Stimulated activated memory B cell treated with anti-CD40 and anti-IgM and Interleukin-4, amounts not matched to agents 10 μg/mL and 1 μg/mL and 100 μg/mL, for 72 hours (primary cell): ENCODE results near the gene GOLGA8A.

ENCODE experiments used
- ATAC-seq: fragments of 150-1000 bp; cut with Tn5 transposase; 2 replicates; pipeline ENCODE4 v1.10.0; 2021
- H3K27ac Mint-ChIP-seq: one replicate; pipeline ENCODE4 v1.8.0; 2022; ENCODE audit warnings: mild to moderate bottlenecking, mixed read lengths
- H3K27me3 Mint-ChIP-seq: one replicate; pipeline ENCODE4 v1.8.0; 2022; ENCODE audit warnings: mixed read lengths
- H3K36me3 Mint-ChIP-seq: one replicate; pipeline ENCODE4 v1.8.0; 2022; ENCODE audit warnings: mixed read lengths
- H3K4me1 Mint-ChIP-seq: one replicate; pipeline ENCODE4 v1.8.0; 2022; ENCODE audit warnings: mixed read lengths
- H3K4me3 Mint-ChIP-seq: one replicate; pipeline ENCODE4 v1.8.0; 2022; ENCODE audit warnings: mild to moderate bottlenecking, moderate library complexity, mixed read lengths
- H3K9me3 Mint-ChIP-seq: one replicate; pipeline ENCODE4 v1.8.0; 2022; ENCODE audit warnings: mixed read lengths

The GOLGA8A gene, protein sequence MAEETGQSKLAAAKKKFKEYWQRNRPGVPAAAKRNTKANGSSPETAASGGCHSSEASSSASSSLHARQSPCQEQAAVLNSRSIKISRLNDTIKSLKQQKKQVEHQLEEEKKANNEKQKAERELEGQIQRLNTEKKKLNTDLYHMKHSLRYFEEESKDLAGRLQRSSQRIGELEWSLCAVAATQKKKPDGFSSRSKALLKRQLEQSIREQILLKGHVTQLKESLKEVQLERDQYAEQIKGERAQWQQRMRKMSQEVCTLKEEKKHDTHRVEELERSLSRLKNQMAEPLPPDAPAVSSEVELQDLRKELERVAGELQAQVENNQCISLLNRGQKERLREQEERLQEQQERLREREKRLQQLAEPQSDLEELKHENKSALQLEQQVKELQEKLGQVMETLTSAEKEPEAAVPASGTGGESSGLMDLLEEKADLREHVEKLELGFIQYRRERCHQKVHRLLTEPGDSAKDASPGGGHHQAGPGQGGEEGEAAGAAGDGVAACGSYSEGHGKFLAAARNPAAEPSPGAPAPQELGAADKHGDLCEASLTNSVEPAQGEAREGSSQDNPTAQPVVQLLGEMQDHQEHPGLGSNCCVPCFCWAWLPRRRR

DNA sequence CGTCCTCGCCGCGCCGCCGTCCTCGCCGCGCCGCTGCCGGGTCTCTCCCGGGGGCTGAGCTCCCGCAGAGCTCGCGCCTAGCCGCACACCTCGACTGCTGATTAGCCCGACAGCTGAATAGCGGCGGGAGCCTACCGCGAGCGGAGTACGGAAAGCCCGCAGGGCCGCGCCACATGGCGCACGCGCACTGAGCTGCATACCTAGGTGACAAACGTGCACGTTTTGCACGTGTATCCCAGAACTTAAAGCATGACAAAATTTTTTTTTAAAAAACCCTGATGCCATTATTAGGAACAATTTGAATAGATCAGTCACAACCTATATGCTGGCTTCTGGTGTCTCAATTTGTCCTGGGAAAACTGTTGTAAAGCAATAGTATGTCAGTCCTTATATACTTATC, at the start of gene GOLGA8A:
Gene GOLGA8A, minus strand, starts transcription at position 122 of the 400 bp plus-strand sequence. CDS start 48,117 bp downstream, outside the sequence.
- Mint-ChIP-seq H3K27me3 (no peaks in the 10 kb centered on the region), H3K9me3 (no peaks in the 10 kb centered on the region), H3K27ac (peak within 1 kb of the TSS; percentile 96), H3K36me3 (peaks cover 16% of the 10 kb centered on the region), H3K4me3 (peak within 1 kb of the TSS; percentile 94), H3K4me1 (peaks cover 34% of the 10 kb centered on the region)
- peak; percentile 86 for ATAC-seq

DNA sequence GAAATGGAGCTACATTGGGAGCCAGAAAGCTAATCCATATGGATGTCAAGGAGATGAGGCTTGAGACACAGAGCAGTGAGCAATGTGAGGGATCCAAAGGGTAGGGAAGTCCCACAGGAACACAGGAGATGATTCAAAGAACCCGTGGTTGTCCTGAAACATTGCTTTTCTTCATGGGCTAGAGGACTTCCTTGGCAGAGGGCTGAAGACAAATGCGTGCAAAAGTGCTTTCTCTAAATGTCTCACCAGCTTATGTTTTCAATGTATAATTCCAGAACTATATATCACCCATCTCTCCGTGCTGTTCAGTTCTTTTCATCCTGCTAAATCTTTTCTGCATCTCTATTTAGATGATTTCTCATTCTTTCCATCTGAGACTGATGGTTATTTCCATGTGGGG, 46.0 kb upstream of the GOLGA8A start:
- no peaks in the 10 kb centered on the region for H3K4me1 Mint-ChIP-seq
- no peak overlapping the region for H3K27ac Mint-ChIP-seq
- H3K27me3 Mint-ChIP-seq, result peaks cover 64% of the 10 kb centered on the region
- no peak overlapping the region for H3K4me3 Mint-ChIP-seq
- H3K9me3 Mint-ChIP-seq, result no peaks in the 10 kb centered on the region
- no peaks in the 10 kb centered on the region for H3K36me3 Mint-ChIP-seq
- ATAC-seq, result no peak

DNA sequence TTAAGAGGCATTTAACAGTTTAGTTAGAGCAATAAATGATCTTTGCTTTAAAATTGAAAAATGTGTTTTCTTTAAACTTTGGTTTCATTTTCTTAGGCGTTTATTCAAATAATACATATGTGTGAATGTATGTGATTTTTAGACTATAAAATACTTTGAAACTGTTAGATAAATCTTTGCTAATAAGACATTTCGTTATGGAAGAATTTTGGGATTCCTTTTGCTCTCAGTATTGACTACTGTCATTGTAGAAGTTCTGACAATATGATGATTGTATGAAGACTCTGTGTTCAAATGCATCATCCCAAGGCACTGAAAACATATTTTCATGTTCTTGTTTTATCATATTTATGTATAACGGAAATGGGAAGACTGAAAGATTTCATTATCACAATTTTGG, 43.8 kb upstream of the GOLGA8A start:
- ATAC-seq, result no peak
- Mint-ChIP-seq H3K27me3 (peaks cover 63% of the 10 kb centered on the region), H3K27ac (no peak overlapping the region), H3K36me3 (no peaks in the 10 kb centered on the region), H3K4me3 (no peak overlapping the region), H3K9me3 (no peaks in the 10 kb centered on the region), H3K4me1 (no peaks in the 10 kb centered on the region)

DNA sequence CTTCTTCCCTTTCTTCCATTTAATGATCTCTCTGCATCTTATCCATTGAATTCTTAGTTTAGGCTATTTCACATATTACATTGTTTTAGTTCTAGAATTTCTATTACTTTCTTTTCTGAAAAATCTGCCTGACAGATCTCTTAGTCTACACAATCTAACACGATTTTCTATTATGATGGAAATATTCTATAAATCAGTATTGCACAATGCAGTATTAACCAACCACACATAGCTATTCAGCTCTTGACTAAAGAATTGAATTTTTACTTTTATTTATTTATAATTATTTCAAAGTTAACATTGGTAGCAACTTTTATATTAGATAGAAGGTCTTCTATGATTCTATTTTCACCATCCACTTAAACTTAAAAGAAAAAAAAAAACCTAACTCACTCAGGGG, 36.2 kb upstream of the GOLGA8A start:
- Mint-ChIP-seq H3K27me3 (peaks cover 37% of the 10 kb centered on the region), H3K36me3 (no peaks in the 10 kb centered on the region), H3K9me3 (no peaks in the 10 kb centered on the region), H3K27ac (no peak overlapping the region), H3K4me3 (no peak overlapping the region), H3K4me1 (peaks cover 6% of the 10 kb centered on the region)
- ATAC-seq, result no peak

DNA sequence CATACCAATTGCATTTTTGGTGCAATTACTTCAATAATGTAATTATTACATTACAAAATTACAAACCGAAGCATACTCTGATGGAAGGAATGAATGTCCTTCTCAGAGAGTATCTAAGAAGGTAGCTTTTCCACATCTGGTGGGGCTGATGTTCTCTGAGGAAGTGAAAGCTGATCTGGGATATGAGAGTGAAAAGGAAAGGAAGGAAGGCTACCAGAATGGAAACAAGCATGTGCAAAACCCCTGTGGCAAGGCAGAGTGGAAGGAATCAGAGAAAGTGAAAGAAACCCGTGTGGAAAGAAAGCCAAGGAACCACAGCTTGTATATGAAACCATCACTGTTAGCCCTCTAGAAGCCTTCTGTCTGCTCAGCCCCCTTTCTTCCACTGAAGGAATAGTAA, 35.3 kb upstream of the GOLGA8A start:
- no peak overlapping the region for H3K4me3 Mint-ChIP-seq
- no peak for ATAC-seq
- no peaks in the 10 kb centered on the region for H3K36me3 Mint-ChIP-seq
- no peaks in the 10 kb centered on the region for H3K9me3 Mint-ChIP-seq
- H3K4me1 Mint-ChIP-seq, result peaks cover 6% of the 10 kb centered on the region
- H3K27me3 Mint-ChIP-seq, result peaks cover 37% of the 10 kb centered on the region
- no peak overlapping the region for H3K27ac Mint-ChIP-seq

DNA sequence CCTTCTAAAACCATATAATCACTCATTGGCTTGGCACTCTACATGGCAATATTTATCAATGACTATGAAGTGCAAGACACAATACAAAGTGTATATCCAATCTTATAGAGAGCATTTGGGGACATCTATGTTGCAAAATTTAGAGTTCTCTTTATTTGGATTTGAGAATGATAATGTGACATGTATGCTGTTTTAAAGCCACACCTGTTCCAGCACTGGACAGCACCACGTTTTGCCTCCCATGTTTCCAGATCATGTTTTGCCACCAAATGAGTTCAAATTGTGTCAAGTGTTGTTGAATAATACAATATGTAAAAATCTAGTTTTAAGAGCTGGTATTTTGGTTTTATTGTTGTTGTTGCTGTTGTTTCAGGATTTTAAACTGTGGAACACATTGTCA, 33.3 kb upstream of the GOLGA8A start:
- no peaks in the 10 kb centered on the region for H3K9me3 Mint-ChIP-seq
- H3K4me3 Mint-ChIP-seq, result no peak overlapping the region
- no peak for ATAC-seq
- H3K4me1 Mint-ChIP-seq, result peaks cover 6% of the 10 kb centered on the region
- no peaks in the 10 kb centered on the region for H3K36me3 Mint-ChIP-seq
- peaks cover 23% of the 10 kb centered on the region for H3K27me3 Mint-ChIP-seq
- H3K27ac Mint-ChIP-seq, result no peak overlapping the region

DNA sequence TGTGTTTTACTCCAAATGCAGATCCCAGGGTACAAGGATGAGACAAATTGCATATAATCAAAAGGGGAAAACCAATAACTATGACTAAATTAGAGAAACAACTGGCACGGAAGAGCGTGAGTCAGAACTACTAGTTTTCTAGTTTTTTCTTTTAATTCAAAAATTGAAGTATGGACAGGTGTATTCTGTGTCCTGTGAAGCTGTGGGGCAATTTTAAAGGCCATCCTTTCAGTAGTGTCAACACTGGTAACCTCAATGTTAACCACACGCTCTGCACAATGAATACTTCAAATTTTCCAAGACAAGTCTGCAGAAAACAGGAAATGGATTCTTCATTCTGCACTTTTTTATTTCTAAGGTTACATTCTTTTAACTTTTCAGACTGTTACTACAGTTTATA, 32.5 kb upstream of the GOLGA8A start:
- no peaks in the 10 kb centered on the region for H3K9me3 Mint-ChIP-seq
- H3K4me1 Mint-ChIP-seq, result peaks cover 6% of the 10 kb centered on the region
- peak; percentile 44 for ATAC-seq
- no peak overlapping the region for H3K4me3 Mint-ChIP-seq
- H3K36me3 Mint-ChIP-seq, result no peaks in the 10 kb centered on the region
- H3K27ac Mint-ChIP-seq, result no peak overlapping the region
- H3K27me3 Mint-ChIP-seq, result peaks cover 15% of the 10 kb centered on the region

DNA sequence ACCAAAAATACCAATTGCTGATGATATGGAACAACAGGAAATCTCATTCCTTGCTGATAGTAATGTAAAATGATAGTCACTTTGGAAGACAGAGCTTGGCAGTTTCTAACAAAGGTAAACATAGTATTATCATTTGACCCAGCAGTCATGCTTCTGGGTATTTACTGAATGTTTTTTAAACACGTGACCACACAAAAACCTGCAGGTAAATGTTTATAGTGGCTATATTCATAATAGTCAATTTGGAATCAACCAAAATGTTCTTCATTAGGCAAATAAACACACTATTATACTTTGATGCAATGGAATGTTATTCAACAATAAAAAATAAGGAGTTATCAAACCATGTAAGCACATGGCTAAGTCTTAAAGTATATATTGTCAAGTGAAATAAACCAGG, 24.1 kb upstream of the GOLGA8A start:
- Mint-ChIP-seq H3K36me3 (no peaks in the 10 kb centered on the region), H3K4me3 (no peak overlapping the region), H3K9me3 (no peaks in the 10 kb centered on the region), H3K27me3 (peaks cover 14% of the 10 kb centered on the region), H3K4me1 (no peaks in the 10 kb centered on the region), H3K27ac (no peak overlapping the region)
- no peak for ATAC-seq

DNA sequence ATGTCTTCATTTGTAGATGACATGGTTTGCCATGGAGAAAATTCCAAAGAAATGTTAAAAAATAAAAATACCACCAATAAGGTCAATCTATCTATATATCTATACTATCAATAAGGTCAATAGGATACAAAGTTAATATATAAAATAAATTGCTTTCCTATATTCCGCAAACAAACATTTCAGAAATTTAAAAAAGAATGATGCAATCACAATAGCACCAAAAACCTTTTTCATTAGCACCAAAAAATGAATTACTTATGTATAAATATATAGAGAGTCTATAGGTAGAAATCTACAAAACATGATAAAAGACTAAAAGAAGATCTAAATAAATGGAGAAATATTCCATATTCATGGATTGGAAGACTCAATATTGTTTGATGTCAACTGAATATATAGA, 22.8 kb upstream of the GOLGA8A start:
- H3K4me1 Mint-ChIP-seq, result no peaks in the 10 kb centered on the region
- peaks cover 14% of the 10 kb centered on the region for H3K27me3 Mint-ChIP-seq
- no peak overlapping the region for H3K27ac Mint-ChIP-seq
- no peak overlapping the region for H3K4me3 Mint-ChIP-seq
- no peak for ATAC-seq
- H3K9me3 Mint-ChIP-seq, result no peaks in the 10 kb centered on the region
- no peaks in the 10 kb centered on the region for H3K36me3 Mint-ChIP-seq

DNA sequence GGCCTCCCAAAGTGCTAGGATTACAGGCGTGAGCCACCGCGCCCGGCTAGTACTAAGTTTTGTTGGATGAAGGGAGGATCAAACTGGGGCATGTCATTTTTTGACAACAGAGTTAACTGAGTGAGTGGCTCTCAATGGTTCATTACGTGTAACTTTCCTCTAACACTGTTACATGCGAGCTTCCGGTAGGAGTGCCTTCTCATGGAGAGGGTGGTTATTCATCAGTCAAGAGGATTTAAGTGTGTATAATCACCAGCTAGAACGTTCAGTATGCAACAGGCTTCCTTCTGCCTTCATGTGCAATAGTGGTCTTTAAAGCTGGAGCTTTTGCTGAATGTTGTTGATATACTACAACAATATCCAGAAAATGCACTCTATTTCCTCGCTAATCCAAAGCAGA, 19.1 kb upstream of the GOLGA8A start:
- no peaks in the 10 kb centered on the region for H3K36me3 Mint-ChIP-seq
- peaks cover 14% of the 10 kb centered on the region for H3K27me3 Mint-ChIP-seq

DNA sequence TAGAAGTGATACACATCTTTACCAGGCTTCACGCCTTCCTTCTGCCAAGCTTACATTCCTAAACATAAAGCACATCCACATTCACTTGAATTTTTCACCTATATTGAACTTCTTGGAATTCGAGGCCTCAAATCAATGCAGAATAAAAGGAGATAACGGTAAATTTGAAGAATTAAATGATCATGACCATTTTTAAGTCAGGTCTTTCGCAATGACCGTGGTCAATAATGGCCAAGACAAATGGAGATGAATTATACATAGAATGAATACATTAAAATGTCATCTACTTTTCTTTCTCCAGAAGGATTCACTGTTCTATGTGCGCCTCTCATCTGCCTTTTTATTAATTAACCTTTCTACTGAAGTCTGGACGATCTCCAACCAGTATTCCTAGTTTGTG, 5.3 kb upstream of the GOLGA8A start:
- H3K4me1 Mint-ChIP-seq, result no peaks in the 10 kb centered on the region
- no peak overlapping the region for H3K4me3 Mint-ChIP-seq
- H3K27ac Mint-ChIP-seq, result no peak overlapping the region
- no peak for ATAC-seq
- H3K36me3 Mint-ChIP-seq, result no peaks in the 10 kb centered on the region
- H3K9me3 Mint-ChIP-seq, result no peaks in the 10 kb centered on the region
- peaks cover 30% of the 10 kb centered on the region for H3K27me3 Mint-ChIP-seq

More for the DNA sequence above, 19.1 kb upstream of the GOLGA8A start:
- Mint-ChIP-seq H3K27ac (no peak overlapping the region), H3K9me3 (no peaks in the 10 kb centered on the region), H3K4me3 (no peak overlapping the region), H3K4me1 (no peaks in the 10 kb centered on the region)
- ATAC-seq, result no peak

DNA sequence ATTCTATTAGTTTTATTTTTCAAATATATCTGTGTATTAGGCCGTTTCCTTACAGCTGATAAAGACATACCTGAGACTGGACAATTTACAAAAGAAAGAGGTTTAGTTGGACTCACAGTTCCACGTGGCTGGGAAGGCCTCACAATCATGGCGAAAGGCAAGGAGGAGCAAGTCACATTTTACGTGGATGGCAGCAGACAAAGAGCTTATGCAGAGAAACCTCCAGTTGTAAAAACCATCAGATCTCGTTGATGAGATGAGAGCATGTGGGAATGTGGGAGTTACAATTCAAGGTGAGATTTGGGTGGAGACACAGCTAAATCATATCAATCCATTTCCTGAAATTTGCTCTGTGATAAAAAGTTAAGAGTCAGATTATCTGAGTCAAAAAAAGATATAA, 2.3 kb upstream of the GOLGA8A start:
- H3K27ac Mint-ChIP-seq, result no peak overlapping the region
- peaks cover 16% of the 10 kb centered on the region for H3K27me3 Mint-ChIP-seq
- peaks cover 18% of the 10 kb centered on the region for H3K4me1 Mint-ChIP-seq
- ATAC-seq, result no peak
- no peak overlapping the region for H3K4me3 Mint-ChIP-seq
- no peaks in the 10 kb centered on the region for H3K36me3 Mint-ChIP-seq
- no peaks in the 10 kb centered on the region for H3K9me3 Mint-ChIP-seq

DNA sequence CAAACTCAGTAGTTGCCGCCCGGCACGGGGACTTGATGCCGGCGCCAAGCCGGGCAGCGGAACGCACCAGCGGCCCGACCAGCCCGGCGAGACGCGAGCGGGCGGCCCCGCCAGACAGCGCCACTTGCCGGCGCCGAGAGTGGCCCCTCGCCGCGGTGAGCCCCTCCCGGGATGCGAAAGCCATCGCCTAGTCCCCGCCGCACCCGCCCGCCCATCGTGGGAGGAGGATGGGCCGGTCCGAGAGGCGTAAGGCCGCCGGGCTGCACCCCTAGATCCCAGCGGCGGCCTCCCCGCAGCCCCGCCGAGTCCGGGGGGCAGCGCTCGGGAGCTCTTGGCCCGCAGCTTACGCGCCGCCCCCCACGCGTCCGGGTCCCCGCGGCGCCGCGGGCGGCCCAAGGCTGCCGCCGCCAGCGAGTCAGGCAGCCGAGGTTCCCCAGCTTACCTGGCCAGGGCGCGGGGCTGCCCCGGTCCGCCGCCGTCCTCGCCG, 609 bp downstream of the GOLGA8A start:
- Mint-ChIP-seq H3K36me3 (peaks cover 22% of the 10 kb centered on the region), H3K4me1 (peaks cover 40% of the 10 kb centered on the region), H3K4me3 (peak overlapping the region; percentile 82), H3K27ac (peak overlapping the region; percentile 96), H3K9me3 (no peaks in the 10 kb centered on the region), H3K27me3 (no peaks in the 10 kb centered on the region)
- peak; percentile 79 for ATAC-seq

DNA sequence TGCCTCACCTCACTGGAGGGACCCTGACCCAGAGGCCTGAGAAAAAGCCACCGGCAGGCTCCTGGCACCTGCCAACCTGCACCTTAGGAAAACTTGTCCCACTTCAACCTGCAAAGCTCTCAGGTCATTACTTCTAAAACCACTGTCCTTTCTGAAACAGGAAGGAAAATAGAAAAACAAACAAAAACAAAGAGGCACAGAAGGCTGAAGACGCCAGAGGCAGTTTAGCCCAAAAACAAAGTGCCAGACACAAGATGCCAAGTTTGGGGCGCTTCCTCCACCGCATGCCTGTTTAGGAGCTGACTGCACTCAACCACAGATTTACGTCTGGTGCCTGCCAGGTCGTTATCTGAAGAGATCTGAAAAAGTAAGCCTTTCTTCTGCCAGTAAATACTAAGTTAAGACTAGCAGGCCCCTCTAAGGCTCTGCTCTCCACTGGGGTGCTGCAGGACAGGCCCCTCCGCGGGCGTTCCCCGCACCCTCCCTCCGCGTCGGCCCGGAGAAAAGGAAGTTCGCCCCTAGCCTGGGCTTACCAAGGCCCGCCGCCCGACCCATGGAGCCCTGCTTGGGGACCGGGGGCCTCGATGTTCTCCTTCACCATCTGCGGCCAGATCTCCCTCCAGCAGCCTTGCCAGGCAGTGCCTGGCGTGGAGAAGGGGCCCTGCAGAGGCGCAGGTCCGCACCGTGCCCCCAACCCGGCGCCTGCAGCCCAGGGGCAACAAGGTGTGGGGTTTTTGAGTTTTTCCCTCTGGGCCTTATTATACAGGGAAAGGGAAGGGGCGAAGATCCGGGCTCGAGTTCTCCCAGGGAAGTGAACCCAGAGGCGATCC, 1.3 kb downstream of the GOLGA8A start:
- Mint-ChIP-seq H3K27ac (peak overlapping the region; percentile 69), H3K36me3 (peaks cover 25% of the 10 kb centered on the region), H3K4me1 (peaks cover 40% of the 10 kb centered on the region), H3K9me3 (no peaks in the 10 kb centered on the region), H3K4me3 (peak overlapping the region; percentile 82), H3K27me3 (no peaks in the 10 kb centered on the region)
- ATAC-seq, result peak; percentile 46

DNA sequence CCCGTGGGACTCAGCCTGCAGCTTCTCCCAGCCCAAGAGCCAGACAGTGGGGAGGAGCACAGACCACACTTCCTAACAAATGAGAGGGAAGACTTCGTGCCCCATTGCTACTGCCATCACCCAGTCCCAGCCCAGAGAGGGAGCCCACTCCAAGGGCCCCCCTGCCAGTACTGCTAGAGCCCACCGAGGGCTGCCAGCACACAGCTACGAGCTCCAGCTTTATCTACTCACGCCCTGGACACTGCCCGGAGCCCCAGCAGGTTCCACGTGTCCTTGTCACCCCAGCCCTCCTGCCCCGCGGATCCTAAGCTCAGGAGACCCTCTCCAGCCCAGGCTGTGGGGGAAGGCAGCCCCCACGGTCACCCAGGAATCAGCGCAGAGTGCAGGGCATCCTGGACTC, 1.9 kb downstream of the GOLGA8A start:
- Mint-ChIP-seq H3K36me3 (peaks cover 26% of the 10 kb centered on the region), H3K27ac (peak overlapping the region; percentile 69), H3K4me3 (peak overlapping the region; percentile 82), H3K9me3 (no peaks in the 10 kb centered on the region), H3K27me3 (no peaks in the 10 kb centered on the region), H3K4me1 (peaks cover 40% of the 10 kb centered on the region)
- ATAC-seq, result no peak
